ENCODE measurements around the gene NTF4. TPM values are rescaled to one million over a fixed set of nuclear protein-coding genes. Genes with fewer than 3 reads are reported as not detected.

NTF4 gene
- total and polyA plus RNA-seq, 3 experiments from 2014 or later = not detected

DNA sequence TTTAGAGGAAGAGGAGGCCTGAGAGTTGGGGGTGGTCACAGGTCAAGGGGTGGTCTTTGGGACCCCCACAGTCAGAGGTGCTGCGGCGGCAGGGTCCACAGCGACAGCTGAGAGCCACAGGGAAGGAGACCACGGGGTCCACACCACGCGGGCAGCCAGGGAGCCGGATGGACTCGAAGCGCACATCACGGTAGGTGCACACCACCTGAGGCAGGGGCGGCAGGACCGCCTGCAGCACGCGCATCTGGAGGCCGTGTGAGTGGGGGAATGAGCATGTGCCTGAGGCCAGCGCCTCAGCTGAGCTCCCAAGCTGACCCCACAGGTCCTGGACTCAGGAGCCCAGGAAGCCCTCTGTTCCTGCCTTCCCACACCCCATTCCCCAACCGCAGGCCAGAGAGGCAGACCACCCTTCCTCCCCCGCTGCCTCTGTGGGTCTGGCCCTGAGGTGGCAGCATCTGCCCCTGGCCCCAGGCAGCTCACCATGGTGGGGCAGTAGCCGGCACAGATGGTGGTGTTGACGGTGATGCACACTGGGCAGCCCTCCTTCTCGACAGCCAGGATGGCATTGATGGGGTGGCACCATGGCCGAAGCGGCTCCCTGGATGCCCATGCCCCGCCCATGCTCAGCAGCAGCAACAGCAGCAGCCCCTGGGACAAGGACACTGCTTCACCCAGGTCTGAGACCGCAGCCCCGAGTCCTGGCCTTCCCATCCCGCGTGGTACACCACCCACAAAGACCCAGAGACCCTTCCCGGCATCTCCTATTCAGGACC lies 48.4 kb downstream of the NTF4 start:
- Mint-ChIP-seq H3K27ac (peak overlapping the region in 1 of 8 donors; percentile 78), H3K4me3 (peak overlapping the region in 3 of 7 donors; percentile 9 to 32 (median 28)), H3K27me3 (no peaks in the 10 kb centered on the region), H3K36me3 (peaks cover 0 to 28% (median 0%) of the 10 kb centered on the region in 3 donors), H3K4me1 (peaks cover 18 to 39% (median 22%) of the 10 kb centered on the region in 3 donors), H3K9me3 (no peaks in the 10 kb centered on the region)
- Histone ChIP-seq H3K4me1 (ENCODE audit: insufficient read depth, low read length) (peaks cover 6% of the 10 kb centered on the region), H3K4me3 (ENCODE audit: low read length) (no peak overlapping the region), H3K27ac (ENCODE audit: low read depth, low read length) (no peak overlapping the region), H3K9me3 (ENCODE audit: low read length) (no peaks in the 10 kb centered on the region), H3K36me3 (ENCODE audit: insufficient read depth, low read length) (no peaks in the 10 kb centered on the region), H3K27me3 (ENCODE audit: insufficient read depth, low read length, poor library complexity, severe bottlenecking) (no peaks in the 10 kb centered on the region)
- DNase-seq = no peak
- CTCF ChIA-PET = interaction anchor here (1.2 kb wide), 1 partner anchor 23 kb away, joined by 3 read pairs; the partner anchor contains the start of genes GYS1 and RUVBL2
- POLR2A ChIA-PET = no interaction called here

DNA sequence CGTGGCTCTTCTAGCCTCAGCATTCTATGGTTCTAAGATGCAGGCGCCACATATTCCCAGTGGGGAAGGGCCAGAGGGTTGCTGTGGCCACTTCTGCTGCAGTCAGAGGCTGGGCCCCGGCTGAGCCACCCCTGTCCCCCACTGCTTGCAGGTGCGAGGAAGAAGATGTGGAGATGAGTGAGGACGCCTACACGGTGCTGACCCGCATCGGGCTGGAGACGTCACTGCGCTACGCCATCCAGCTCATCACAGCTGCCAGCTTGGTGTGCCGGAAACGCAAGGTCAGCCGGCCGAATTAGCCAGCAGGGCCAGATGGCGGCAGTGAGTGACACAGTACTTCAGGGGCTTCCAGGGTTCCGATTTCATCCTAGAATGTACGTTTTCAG lies 49.8 kb downstream of the NTF4 start:
- DNase-seq = no peak
- ChIA-PET POLR2A (no interaction called here), CTCF (no interaction called here)
- Mint-ChIP-seq H3K27ac (no peak overlapping the region), H3K4me1 (peaks cover 11 to 25% (median 12%) of the 10 kb centered on the region in 3 donors), H3K9me3 (no peaks in the 10 kb centered on the region), H3K4me3 (no peak overlapping the region), H3K36me3 (peaks cover 0 to 40% (median 2%) of the 10 kb centered on the region in 3 donors), H3K27me3 (no peaks in the 10 kb centered on the region)
- Histone ChIP-seq H3K4me3 (ENCODE audit: low read length) (no peak overlapping the region), H3K4me1 (ENCODE audit: insufficient read depth, low read length) (peaks cover 6% of the 10 kb centered on the region), H3K27ac (ENCODE audit: low read depth, low read length) (no peak overlapping the region), H3K27me3 (ENCODE audit: insufficient read depth, low read length, poor library complexity, severe bottlenecking) (no peaks in the 10 kb centered on the region), H3K36me3 (ENCODE audit: insufficient read depth, low read length) (no peaks in the 10 kb centered on the region), H3K9me3 (ENCODE audit: low read length) (no peaks in the 10 kb centered on the region)

DNA sequence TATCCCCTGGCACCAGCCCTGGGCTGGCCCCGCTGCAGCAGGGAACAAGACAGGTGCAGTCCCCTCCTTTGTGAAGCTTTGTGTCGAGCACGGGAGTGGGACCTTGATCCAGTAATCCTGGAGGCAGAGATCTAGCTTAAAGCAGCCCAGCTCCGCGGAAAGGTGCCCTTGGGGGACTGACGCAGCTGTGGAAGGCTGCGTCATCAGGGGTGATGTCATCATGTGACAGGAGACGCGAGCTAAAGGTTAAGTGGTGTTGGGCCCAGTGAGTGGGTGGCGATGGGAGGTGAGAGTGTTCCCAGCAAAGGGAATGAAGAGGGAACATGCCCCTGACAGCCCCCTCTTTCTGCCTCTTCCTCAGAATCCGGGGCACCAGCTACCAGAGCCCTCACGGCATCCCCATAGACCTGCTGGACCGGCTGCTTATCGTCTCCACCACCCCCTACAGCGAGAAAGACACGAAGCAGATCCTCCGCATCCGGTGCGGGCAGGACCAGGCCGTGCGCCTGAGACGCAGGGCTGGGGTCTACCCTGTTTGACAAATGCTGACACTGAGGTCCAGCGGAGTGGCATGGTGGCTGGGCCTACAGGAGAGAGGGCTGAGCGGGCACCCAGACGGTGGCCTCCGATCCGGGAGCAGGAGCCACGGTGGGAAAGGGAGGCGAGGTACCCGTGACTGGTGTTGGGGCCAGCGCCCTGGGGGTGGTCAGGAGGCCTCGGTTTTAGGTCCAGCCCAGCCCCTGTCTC lies 50.3 kb downstream of the NTF4 start:
- Mint-ChIP-seq H3K4me3 (no peak overlapping the region), H3K4me1 (peaks cover 10 to 19% (median 10%) of the 10 kb centered on the region in 3 donors), H3K27me3 (no peaks in the 10 kb centered on the region), H3K36me3 (peaks cover 0 to 46% (median 2%) of the 10 kb centered on the region in 3 donors), H3K9me3 (no peaks in the 10 kb centered on the region), H3K27ac (no peak overlapping the region)
- H3K36me3 ChIP-seq (ENCODE audit: insufficient read depth, low read length) = no peaks in the 10 kb centered on the region
- no peak overlapping the region for H3K27ac ChIP-seq (ENCODE audit: low read depth, low read length)
- H3K27me3 ChIP-seq (ENCODE audit: insufficient read depth, low read length, poor library complexity, severe bottlenecking) = no peaks in the 10 kb centered on the region
- CTCF ChIA-PET = interaction anchor here (3.0 kb wide), 1 partner anchor 21 kb away, joined by 11 read pairs; the partner anchor contains the start of genes GYS1 and RUVBL2
- POLR2A ChIA-PET = no interaction called here
- no peak overlapping the region for H3K4me3 ChIP-seq (ENCODE audit: low read length)
- no peak for DNase-seq
- no peaks in the 10 kb centered on the region for H3K9me3 ChIP-seq (ENCODE audit: low read length)
- peaks cover 4% of the 10 kb centered on the region for H3K4me1 ChIP-seq (ENCODE audit: insufficient read depth, low read length)

DNA sequence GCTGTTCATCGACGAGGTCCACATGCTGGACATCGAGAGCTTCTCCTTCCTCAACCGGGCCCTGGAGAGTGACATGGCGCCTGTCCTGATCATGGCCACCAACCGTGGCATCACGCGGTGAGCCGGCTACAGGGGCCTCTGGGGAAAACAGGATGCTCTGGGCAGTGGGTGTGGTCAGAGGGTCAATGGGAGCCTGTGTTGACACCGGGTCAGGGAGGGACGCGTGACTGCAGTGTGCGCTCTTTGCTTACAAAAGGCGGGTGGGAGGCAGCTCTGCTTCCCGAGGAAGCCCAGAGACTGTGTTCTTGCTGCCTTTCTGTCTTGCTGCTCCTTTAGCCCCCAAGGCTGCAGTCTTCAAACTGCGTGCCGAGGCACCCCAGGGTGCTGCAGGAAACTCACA lies 53.4 kb downstream of the NTF4 start:
- POLR2A ChIA-PET = no interaction called here
- no peak overlapping the region for H3K4me3 ChIP-seq (ENCODE audit: low read length)
- no peaks in the 10 kb centered on the region for H3K36me3 ChIP-seq (ENCODE audit: insufficient read depth, low read length)
- H3K27ac ChIP-seq (ENCODE audit: low read depth, low read length) = no peak overlapping the region
- Mint-ChIP-seq H3K36me3 (peaks cover 0 to 62% (median 2%) of the 10 kb centered on the region in 3 donors), H3K27me3 (no peaks in the 10 kb centered on the region), H3K9me3 (no peaks in the 10 kb centered on the region), H3K4me1 (no peaks in the 10 kb centered on the region), H3K4me3 (no peak overlapping the region), H3K27ac (peak overlapping the region in 1 of 8 donors; percentile 45)
- CTCF ChIA-PET = interaction anchor here (3.0 kb wide), 1 partner anchor 18 kb away, joined by 11 read pairs; the partner anchor contains the start of genes GYS1 and RUVBL2
- no peak for DNase-seq
- no peaks in the 10 kb centered on the region for H3K27me3 ChIP-seq (ENCODE audit: insufficient read depth, low read length, poor library complexity, severe bottlenecking)
- no peaks in the 10 kb centered on the region for H3K4me1 ChIP-seq (ENCODE audit: insufficient read depth, low read length)
- H3K9me3 ChIP-seq (ENCODE audit: low read length) = no peaks in the 10 kb centered on the region

Other genes starting within 250 kb of the NTF4 start
- under 1 TPM; 0.18 to 0.37 TPM for gene HSD17B14, start 228.3 kb downstream of the NTF4 start, total RNA-seq
- 1.1 TPM for gene HSD17B14, start 228.3 kb downstream of the NTF4 start, polyA plus RNA-seq
- gene PLEKHA4, start 196.2 kb downstream of the NTF4 start, total RNA-seq = 1 to 10 TPM; 2.5 to 4.1 TPM
- 2.7 TPM for gene PLEKHA4, start 196.2 kb downstream of the NTF4 start, polyA plus RNA-seq
- 10 to 100 TPM; 67.1 to 69.3 TPM for gene PPP1R15A, start 192.4 kb downstream of the NTF4 start, total RNA-seq
- gene PPP1R15A, start 192.4 kb downstream of the NTF4 start, polyA plus RNA-seq = 159 TPM
- not detected for gene TULP2, start 166.1 kb downstream of the NTF4 start, total RNA-seq
- not detected for gene TULP2, start 166.1 kb downstream of the NTF4 start, polyA plus RNA-seq
- gene NUCB1, start 164.5 kb downstream of the NTF4 start, total RNA-seq = 10 to 100 TPM; 86.8 to 93.3 TPM
- gene NUCB1, start 164.5 kb downstream of the NTF4 start, polyA plus RNA-seq = 147 TPM
- under 1 TPM; 0.42 to 0.53 TPM for gene DHDH, start 131.1 kb downstream of the NTF4 start, total RNA-seq
- gene DHDH, start 131.1 kb downstream of the NTF4 start, polyA plus RNA-seq = 0.31 TPM
- 100 to 1,000 TPM; 315 to 331 TPM for gene BAX, start 109.9 kb downstream of the NTF4 start, total RNA-seq
- 79.5 TPM for gene BAX, start 109.9 kb downstream of the NTF4 start, polyA plus RNA-seq
- 1,000 to 10,000 TPM; 1,478 to 1,489 TPM for gene FTL, start 99.5 kb downstream of the NTF4 start, total RNA-seq
- 4,521 TPM for gene FTL, start 99.5 kb downstream of the NTF4 start, polyA plus RNA-seq
- 10 to 100 TPM; 38.2 to 38.9 TPM for gene GYS1, start 71.5 kb downstream of the NTF4 start, total RNA-seq
- 31.5 TPM for gene GYS1, start 71.5 kb downstream of the NTF4 start, polyA plus RNA-seq
- gene RUVBL2, start 70.9 kb downstream of the NTF4 start, total RNA-seq = 100 to 1,000 TPM; 147 to 159 TPM
- 67.9 TPM for gene RUVBL2, start 70.9 kb downstream of the NTF4 start, polyA plus RNA-seq
- gene LHB, start 47.7 kb downstream of the NTF4 start, total RNA-seq = not detected
- not detected for gene LHB, start 47.7 kb downstream of the NTF4 start, polyA plus RNA-seq
- not detected for gene CGB3, start 40.5 kb downstream of the NTF4 start, total RNA-seq
- not detected for gene CGB3, start 40.5 kb downstream of the NTF4 start, polyA plus RNA-seq
- not detected for gene CGB2, start 32.9 kb downstream of the NTF4 start, total RNA-seq
- not detected for gene CGB2, start 32.9 kb downstream of the NTF4 start, polyA plus RNA-seq
- gene CGB1, start 27.9 kb downstream of the NTF4 start, total RNA-seq = not detected
- gene CGB1, start 27.9 kb downstream of the NTF4 start, polyA plus RNA-seq = not detected
- gene CGB5, start 21.0 kb downstream of the NTF4 start, total RNA-seq = not detected
- not detected for gene CGB5, start 21.0 kb downstream of the NTF4 start, polyA plus RNA-seq
- gene CGB8, start 15.7 kb downstream of the NTF4 start, total RNA-seq = not detected
- not detected for gene CGB8, start 15.7 kb downstream of the NTF4 start, polyA plus RNA-seq
- gene CGB7, start 7.1 kb downstream of the NTF4 start, total RNA-seq = not detected
- not detected for gene CGB7, start 7.1 kb downstream of the NTF4 start, polyA plus RNA-seq
- not detected for gene KCNA7, start 7.9 kb upstream of the NTF4 start, total RNA-seq
- not detected for gene KCNA7, start 7.9 kb upstream of the NTF4 start, polyA plus RNA-seq
- 100 to 1,000 TPM; 210 to 221 TPM for gene SNRNP70, start 20.6 kb upstream of the NTF4 start, total RNA-seq
- gene SNRNP70, start 20.6 kb upstream of the NTF4 start, polyA plus RNA-seq = 66.2 TPM
- 1 to 10 TPM; 4.0 to 5.1 TPM for gene LIN7B, start 49.6 kb upstream of the NTF4 start, total RNA-seq
- 8.1 TPM for gene LIN7B, start 49.6 kb upstream of the NTF4 start, polyA plus RNA-seq
- gene C19orf73, start 54.3 kb upstream of the NTF4 start, total RNA-seq = 1 to 10 TPM; 1.4 to 2.5 TPM
- 3.1 TPM for gene C19orf73, start 54.3 kb upstream of the NTF4 start, polyA plus RNA-seq
- gene PPFIA3, start 54.7 kb upstream of the NTF4 start, total RNA-seq = 1 to 10 TPM; 3.2 to 3.3 TPM
- 0.56 TPM for gene PPFIA3, start 54.7 kb upstream of the NTF4 start, polyA plus RNA-seq
- gene HRC, start 90.6 kb upstream of the NTF4 start, total RNA-seq = not detected
- gene HRC, start 90.6 kb upstream of the NTF4 start, polyA plus RNA-seq = not detected
- not detected for gene TRPM4, start 93.0 kb upstream of the NTF4 start, total RNA-seq
- gene TRPM4, start 93.0 kb upstream of the NTF4 start, polyA plus RNA-seq = not detected